HepG2 (cell line): Measurements from ENCODE around the gene NEU1. TPM values are rescaled to one million over a fixed set of nuclear protein-coding genes. Genes with fewer than 3 reads are reported as not detected.

Experiments used
- ELF3 ChIP-seq: IDR thresholded peaks from 2 replicates; pipeline ENCODE4 v1.6.1; 2016; ENCODE audit warnings: missing genetic modification reagents, missing compliant biosample characterization
- FOXK2 ChIP-seq: fragments of 450-650 bp; IDR thresholded peaks from 2 replicates; pipeline ENCODE4 v1.6.1; 2016
- FOXO1 ChIP-seq: sonication (generic); formaldehyde crosslinking; IDR thresholded peaks from 2 replicates; pipeline ENCODE4 v1.4.0; 2020; ENCODE audit warnings: missing genetic modification reagents
- KDM5B ChIP-seq: sonication (generic); formaldehyde crosslinking; IDR thresholded peaks from 2 replicates; pipeline ENCODE4 v1.4.0; 2020; ENCODE audit warnings: missing genetic modification reagents, mild to moderate bottlenecking, borderline replicate concordance
- MLLT10 ChIP-seq: sonication (generic); formaldehyde crosslinking; IDR thresholded peaks from 2 replicates; pipeline ENCODE4 v1.4.0; 2020; ENCODE audit warnings: missing genetic modification reagents
- NCOA5 ChIP-seq: sonication (generic); formaldehyde crosslinking; IDR thresholded peaks from 2 replicates; pipeline ENCODE4 v1.4.0; 2020; ENCODE audit warnings: missing genetic modification reagents
- NRL ChIP-seq: sonication (generic); formaldehyde crosslinking; IDR thresholded peaks from 2 replicates; pipeline ENCODE4 v1.5.0; 2020; ENCODE audit warnings: missing genetic modification reagents, mild to moderate bottlenecking, moderate library complexity, borderline replicate concordance
- SETDB1 ChIP-seq: sonication (generic); formaldehyde crosslinking; IDR thresholded peaks from 2 replicates; pipeline ENCODE4 v1.5.1; 2020; ENCODE audit warnings: missing genetic modification reagents, mild to moderate bottlenecking, borderline replicate concordance
- TCF7 ChIP-seq: sonication (generic); IDR thresholded peaks from 2 replicates; pipeline ENCODE4 v1.6.1; 2016; ENCODE audit warnings: antibody characterized with exemption, low read depth
- ZMYM4 ChIP-seq: sonication (generic); formaldehyde crosslinking; IDR thresholded peaks from 2 replicates; pipeline ENCODE4 v1.8.1; 2023; ENCODE audit warnings: mild to moderate bottlenecking, missing genetic modification reagents
- ZNF234 ChIP-seq: sonication (generic); formaldehyde crosslinking; conservative IDR thresholded peaks from 2 replicates; pipeline ENCODE4 v1.5.1; 2020; ENCODE audit warnings: mild to moderate bottlenecking, missing genetic modification reagents
- ZNF253 ChIP-seq: sonication (generic); formaldehyde crosslinking; IDR thresholded peaks from 2 replicates; pipeline ENCODE4 v1.8.0; 2022; ENCODE audit warnings: mild to moderate bottlenecking, missing genetic modification reagents, borderline replicate concordance
- polyA plus RNA-seq, 8 experiments: library from polyadenylated mRNA; depleted of rRNA in 3 of 8; stranded (reverse) in 7 of 8; unstranded in 1 of 8; fragments of >200 nt; fragmentation: Illumina TruSeq in 4 of 8; extraction: Trizol in 4 of 8; gene quantifications; 2 replicates each; pipeline versions ENCODE4 v1.2.1 to v1.2.3, GENCODE V29; 2011 to 2016; ENCODE audit warnings: low read depth in 4 of 8, missing spikeins in 1 of 8, mixed read lengths in 1 of 8; ENCODE audit not compliant: insufficient read depth in 1 of 8
- total RNA-seq, 5 experiments: library from RNA; depleted of rRNA; stranded (reverse); fragments of >200 nt; fragmentation: Illumina TruSeq; extraction: Trizol; gene quantifications; 2 replicates each; pipeline ENCODE4 v1.2.3, GENCODE V29; 2016; ENCODE audit warnings: low read depth in 1 of 5
- TF ChIP-seq, protein P1 (sequence below): sonication (generic); formaldehyde crosslinking; IDR thresholded peaks from 2 replicates; pipeline ENCODE4 v1.5.0; 2020; ENCODE audit warnings: mild to moderate bottlenecking, missing genetic modification reagents
- TF ChIP-seq, protein P2 (sequence below): sonication (generic); formaldehyde crosslinking; IDR thresholded peaks from 2 replicates; pipeline ENCODE4 v1.5.0; 2020; ENCODE audit warnings: mild to moderate bottlenecking, missing genetic modification reagents
- TF ChIP-seq, protein P3 (sequence below): sonication (generic); formaldehyde crosslinking; IDR thresholded peaks from 2 replicates; pipeline ENCODE4 v1.4.0; 2020; ENCODE audit warnings: missing genetic modification reagents
- TF ChIP-seq, protein P4 (sequence below): sonication (generic); formaldehyde crosslinking; IDR thresholded peaks from 2 replicates; pipeline ENCODE4 v1.8.0; 2022; ENCODE audit warnings: missing genetic modification reagents, mild to moderate bottlenecking, borderline replicate concordance
- TF ChIP-seq, protein P5 (sequence below): sonication (generic); formaldehyde crosslinking; IDR thresholded peaks from 2 replicates; pipeline ENCODE4 v1.5.0; 2020; ENCODE audit warnings: missing genetic modification reagents
- TF ChIP-seq, protein P6 (sequence below): IDR thresholded peaks from 2 replicates; pipeline ENCODE4 v1.6.1; 2016; ENCODE audit warnings: low read depth
- TF ChIP-seq, protein P7 (sequence below): sonication (generic); formaldehyde crosslinking; IDR thresholded peaks from 2 replicates; pipeline ENCODE4 v1.5.0; 2020; ENCODE audit warnings: missing genetic modification reagents, mild to moderate bottlenecking, borderline replicate concordance

The NEU1 gene
- total and polyA plus RNA-seq, 2 of the 13 experiments (the other 11 are each of a cell fraction or from before 2014, with no cell fraction given): 215 to 297 TPM

DNA sequence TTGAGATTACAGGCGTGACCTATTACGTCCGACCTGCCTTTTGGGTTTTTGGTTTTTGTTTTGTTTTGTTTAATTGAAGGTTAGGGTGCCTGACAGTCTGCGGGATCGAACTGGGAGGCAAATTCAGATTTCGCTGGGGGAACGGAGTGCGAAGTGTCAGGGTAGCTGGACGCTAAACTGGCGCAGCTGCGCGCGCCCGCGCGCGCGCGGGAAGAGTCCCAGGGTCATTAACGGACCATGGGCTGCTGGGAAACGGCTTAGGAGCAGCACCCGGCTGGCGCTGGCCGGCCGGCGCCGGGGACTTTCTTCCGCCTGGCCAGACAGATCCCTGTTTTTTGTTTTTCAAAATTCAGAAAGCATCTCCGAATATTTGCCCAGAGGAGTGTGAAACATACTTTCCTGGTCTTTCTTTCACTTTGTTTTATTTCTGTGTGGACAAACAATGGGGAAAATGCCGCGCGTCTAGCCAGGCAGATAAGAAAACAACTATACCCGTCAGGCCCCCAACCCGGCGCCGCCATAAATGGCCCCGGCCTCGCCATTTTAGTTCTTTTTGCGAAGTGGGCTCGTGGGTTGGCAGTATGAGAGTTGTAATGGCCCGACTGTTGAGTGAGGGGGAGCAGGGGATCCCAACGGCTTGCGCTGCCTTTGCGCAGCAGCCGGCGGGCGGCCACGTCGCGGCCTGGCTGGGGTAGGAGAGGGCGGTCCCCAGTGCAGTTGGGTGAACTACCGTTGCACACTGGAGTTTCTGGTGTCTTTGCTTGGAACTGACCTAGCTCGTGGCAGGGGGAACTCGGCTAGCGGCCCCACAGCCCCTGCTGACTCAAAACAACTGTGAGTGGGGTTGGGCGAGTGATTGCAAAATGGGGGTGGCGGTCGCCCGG, 28.0 kb downstream of the NEU1 start (continued):
- TF ChIP-seq, protein P1, sequence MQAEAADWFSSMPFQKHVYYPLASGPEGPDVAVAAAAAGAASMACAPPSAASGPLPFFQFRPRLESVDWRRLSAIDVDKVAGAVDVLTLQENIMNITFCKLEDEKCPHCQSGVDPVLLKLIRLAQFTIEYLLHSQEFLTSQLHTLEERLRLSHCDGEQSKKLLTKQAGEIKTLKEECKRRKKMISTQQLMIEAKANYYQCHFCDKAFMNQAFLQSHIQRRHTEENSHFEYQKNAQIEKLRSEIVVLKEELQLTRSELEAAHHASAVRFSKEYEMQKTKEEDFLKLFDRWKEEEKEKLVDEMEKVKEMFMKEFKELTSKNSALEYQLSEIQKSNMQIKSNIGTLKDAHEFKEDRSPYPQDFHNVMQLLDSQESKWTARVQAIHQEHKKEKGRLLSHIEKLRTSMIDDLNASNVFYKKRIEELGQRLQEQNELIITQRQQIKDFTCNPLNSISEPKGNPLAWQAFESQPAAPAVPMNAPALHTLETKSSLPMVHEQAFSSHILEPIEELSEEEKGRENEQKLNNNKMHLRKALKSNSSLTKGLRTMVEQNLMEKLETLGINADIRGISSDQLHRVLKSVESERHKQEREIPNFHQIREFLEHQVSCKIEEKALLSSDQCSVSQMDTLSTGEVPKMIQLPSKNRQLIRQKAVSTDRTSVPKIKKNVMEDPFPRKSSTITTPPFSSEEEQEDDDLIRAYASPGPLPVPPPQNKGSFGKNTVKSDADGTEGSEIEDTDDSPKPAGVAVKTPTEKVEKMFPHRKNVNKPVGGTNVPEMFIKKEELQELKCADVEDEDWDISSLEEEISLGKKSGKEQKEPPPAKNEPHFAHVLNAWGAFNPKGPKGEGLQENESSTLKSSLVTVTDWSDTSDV: peak; percentile 89
- TF ChIP-seq, protein P2, sequence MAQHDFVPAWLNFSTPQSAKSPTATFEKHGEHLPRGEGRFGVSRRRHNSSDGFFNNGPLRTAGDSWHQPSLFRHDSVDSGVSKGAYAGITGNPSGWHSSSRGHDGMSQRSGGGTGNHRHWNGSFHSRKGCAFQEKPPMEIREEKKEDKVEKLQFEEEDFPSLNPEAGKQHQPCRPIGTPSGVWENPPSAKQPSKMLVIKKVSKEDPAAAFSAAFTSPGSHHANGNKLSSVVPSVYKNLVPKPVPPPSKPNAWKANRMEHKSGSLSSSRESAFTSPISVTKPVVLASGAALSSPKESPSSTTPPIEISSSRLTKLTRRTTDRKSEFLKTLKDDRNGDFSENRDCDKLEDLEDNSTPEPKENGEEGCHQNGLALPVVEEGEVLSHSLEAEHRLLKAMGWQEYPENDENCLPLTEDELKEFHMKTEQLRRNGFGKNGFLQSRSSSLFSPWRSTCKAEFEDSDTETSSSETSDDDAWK (CRISPR knock-in tag): no peak
- TF ChIP-seq MLLT10 (CRISPR knock-in tag) (peak; percentile 21; the same call in 1 of the 2 replicates), KDM5B (CRISPR knock-in tag) (peak; percentile 79; the same call in 1 of the 2 replicates), FOXO1 (CRISPR knock-in tag) (peak; percentile 73), SETDB1 (CRISPR knock-in tag) (no peak), ZMYM4 (CRISPR knock-in tag) (peak; percentile 80), NCOA5 (CRISPR knock-in tag) (0 out of 2 replicates have a peak, but pooled peaks have one; percentile 30), ZNF234 (CRISPR knock-in tag) (peak; percentile 73), ZNF253 (no peak), TCF7 (no peak), FOXK2 (no peak), NRL (CRISPR knock-in tag) (peak; percentile 76; the same call in 1 of the 2 replicates), ELF3 (CRISPR knock-in tag) (peak; percentile 38; the same call in 1 of the 2 replicates)
- TF ChIP-seq, protein P3, sequence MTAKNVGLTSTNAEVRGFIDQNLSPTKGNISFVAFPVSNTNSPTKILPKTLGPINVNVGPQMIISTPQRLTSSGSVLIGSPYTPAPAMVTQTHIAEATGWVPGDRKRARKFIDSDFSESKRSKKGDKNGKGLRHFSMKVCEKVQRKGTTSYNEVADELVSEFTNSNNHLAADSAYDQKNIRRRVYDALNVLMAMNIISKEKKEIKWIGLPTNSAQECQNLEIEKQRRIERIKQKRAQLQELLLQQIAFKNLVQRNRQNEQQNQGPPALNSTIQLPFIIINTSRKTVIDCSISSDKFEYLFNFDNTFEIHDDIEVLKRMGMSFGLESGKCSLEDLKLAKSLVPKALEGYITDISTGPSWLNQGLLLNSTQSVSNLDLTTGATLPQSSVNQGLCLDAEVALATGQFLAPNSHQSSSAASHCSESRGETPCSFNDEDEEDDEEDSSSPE (CRISPR knock-in tag): peak; percentile 98
- TF ChIP-seq, protein P4, sequence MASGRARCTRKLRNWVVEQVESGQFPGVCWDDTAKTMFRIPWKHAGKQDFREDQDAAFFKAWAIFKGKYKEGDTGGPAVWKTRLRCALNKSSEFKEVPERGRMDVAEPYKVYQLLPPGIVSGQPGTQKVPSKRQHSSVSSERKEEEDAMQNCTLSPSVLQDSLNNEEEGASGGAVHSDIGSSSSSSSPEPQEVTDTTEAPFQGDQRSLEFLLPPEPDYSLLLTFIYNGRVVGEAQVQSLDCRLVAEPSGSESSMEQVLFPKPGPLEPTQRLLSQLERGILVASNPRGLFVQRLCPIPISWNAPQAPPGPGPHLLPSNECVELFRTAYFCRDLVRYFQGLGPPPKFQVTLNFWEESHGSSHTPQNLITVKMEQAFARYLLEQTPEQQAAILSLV (CRISPR knock-in tag): peak; percentile 70; the same call in 1 of the 2 replicates
- TF ChIP-seq, protein P5, sequence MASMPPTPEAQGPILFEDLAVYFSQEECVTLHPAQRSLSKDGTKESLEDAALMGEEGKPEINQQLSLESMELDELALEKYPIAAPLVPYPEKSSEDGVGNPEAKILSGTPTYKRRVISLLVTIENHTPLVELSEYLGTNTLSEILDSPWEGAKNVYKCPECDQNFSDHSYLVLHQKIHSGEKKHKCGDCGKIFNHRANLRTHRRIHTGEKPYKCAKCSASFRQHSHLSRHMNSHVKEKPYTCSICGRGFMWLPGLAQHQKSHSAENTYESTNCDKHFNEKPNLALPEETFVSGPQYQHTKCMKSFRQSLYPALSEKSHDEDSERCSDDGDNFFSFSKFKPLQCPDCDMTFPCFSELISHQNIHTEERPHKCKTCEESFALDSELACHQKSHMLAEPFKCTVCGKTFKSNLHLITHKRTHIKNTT (CRISPR knock-in tag): peak; percentile 58; the same call in 1 of the 2 replicates
- TF ChIP-seq, protein P6, sequence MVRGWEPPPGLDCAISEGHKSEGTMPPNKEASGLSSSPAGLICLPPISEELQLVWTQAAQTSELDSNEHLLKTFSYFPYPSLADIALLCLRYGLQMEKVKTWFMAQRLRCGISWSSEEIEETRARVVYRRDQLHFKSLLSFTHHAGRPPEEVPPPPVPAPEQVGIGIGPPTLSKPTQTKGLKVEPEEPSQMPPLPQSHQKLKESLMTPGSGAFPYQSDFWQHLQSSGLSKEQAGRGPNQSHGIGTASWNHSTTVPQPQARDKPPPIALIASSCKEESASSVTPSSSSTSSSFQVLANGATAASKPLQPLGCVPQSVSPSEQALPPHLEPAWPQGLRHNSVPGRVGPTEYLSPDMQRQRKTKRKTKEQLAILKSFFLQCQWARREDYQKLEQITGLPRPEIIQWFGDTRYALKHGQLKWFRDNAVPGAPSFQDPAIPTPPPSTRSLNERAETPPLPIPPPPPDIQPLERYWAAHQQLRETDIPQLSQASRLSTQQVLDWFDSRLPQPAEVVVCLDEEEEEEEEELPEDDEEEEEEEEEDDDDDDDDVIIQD (CRISPR knock-in tag): no peak; the same call in 1 of the 2 replicates
- TF ChIP-seq, protein P7, sequence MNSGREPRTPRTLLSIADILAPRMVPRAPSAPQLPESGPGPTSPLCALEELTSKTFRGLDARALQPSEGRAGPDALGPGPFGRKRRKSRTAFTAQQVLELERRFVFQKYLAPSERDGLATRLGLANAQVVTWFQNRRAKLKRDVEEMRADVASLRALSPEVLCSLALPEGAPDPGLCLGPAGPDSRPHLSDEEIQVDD: no peak
